GM23338 (cell line): ENCODE data around the gene CFH. TPM values are rescaled to one million over a fixed set of nuclear protein-coding genes. Genes with fewer than 3 reads are reported as not detected.
"Not testable (repeated sequence)": the region's sequence is repeated elsewhere in the genome, so short reads cannot be mapped to it uniquely, and the experiment has no call there.

Source experiments
- ATAC-seq: fragments of 200-7000 bp; cut with Tn5 transposase; 3 replicates; pipeline ENCODE4 v1.9.1; 2020
- DNase-seq: peaks from one replicate; pipeline ENCODE4 v3.0.0-alpha.2; 2015; ENCODE audit warnings: low spot score
- H2AFZ ChIP-seq: fragments of 200-600 bp; sonication (generic); 2 replicates; pipeline ENCODE4 v1.8.0; 2016; ENCODE audit warnings: antibody characterized with exemption, mild to moderate bottlenecking, moderate library complexity
- H3F3A ChIP-seq: fragments of 200-600 bp; sonication (generic); replicated peaks from 2 replicates; pipeline ENCODE4 v1.8.0; 2017; ENCODE audit warnings: antibody characterized with exemption, mixed run types, low read depth
- H3K27ac ChIP-seq: fragments of 200-600 bp; sonication (generic); 2 replicates; pipeline ENCODE4 v1.6.1; 2016; ENCODE audit warnings: low read depth
- H3K27me3 ChIP-seq: fragments of 200-600 bp; sonication (generic); 2 replicates; pipeline ENCODE4 v1.8.0; 2016; ENCODE audit warnings: mild to moderate bottlenecking, mixed run types, moderate library complexity; ENCODE audit not compliant: insufficient read depth
- H3K36me3 ChIP-seq: fragments of 200-600 bp; sonication (generic); 2 replicates; pipeline ENCODE4 v1.8.0; 2016; ENCODE audit warnings: mild to moderate bottlenecking; ENCODE audit not compliant: insufficient read depth
- H3K4me1 ChIP-seq: fragments of 200-600 bp; sonication (generic); 2 replicates; pipeline ENCODE4 v1.8.0; 2016; ENCODE audit warnings: mild to moderate bottlenecking, moderate library complexity; ENCODE audit not compliant: insufficient read depth
- H3K4me2 ChIP-seq: fragments of 200-600 bp; sonication (generic); 2 replicates; pipeline ENCODE4 v1.7.1; 2017; ENCODE audit warnings: mixed run types
- H3K4me3 ChIP-seq: fragments of 200-600 bp; sonication (generic); 2 replicates; pipeline ENCODE4 v1.6.1; 2016; ENCODE audit warnings: mixed run types
- H3K79me2 ChIP-seq: fragments of 200-600 bp; sonication (generic); replicated peaks from 2 replicates; pipeline ENCODE4 v1.8.0; 2017; ENCODE audit warnings: mild to moderate bottlenecking; ENCODE audit not compliant: insufficient read depth
- H3K9me2 ChIP-seq: fragments of 200-600 bp; sonication (generic); 2 replicates; pipeline ENCODE4 v1.8.0; 2017; ENCODE audit not compliant: insufficient read depth
- H4K20me1 ChIP-seq: fragments of 200-600 bp; sonication (generic); replicated peaks from 2 replicates; pipeline ENCODE4 v1.8.0; 2017; ENCODE audit warnings: mild to moderate bottlenecking; ENCODE audit not compliant: insufficient read depth
- H3K27ac Mint-ChIP-seq: 2 replicates; pipeline ENCODE4 v1.8.0; 2020; ENCODE audit warnings: inconsistent platforms, mild to moderate bottlenecking, moderate library complexity, mixed read lengths
- H3K27me3 Mint-ChIP-seq: 3 replicates; pipeline ENCODE4 v1.8.0; 2022; ENCODE audit warnings: low read depth, mild to moderate bottlenecking, moderate library complexity, mixed read lengths, inconsistent platforms; ENCODE audit not compliant: insufficient read depth, poor library complexity
- H3K36me3 Mint-ChIP-seq: 3 replicates; pipeline ENCODE4 v1.8.0; 2021; ENCODE audit warnings: low read depth, mild to moderate bottlenecking, inconsistent platforms, moderate library complexity, mixed read lengths
- H3K4me1 Mint-ChIP-seq: 3 replicates; pipeline ENCODE4 v1.8.0; 2020; ENCODE audit warnings: mild to moderate bottlenecking, inconsistent platforms, mixed read lengths
- H3K4me3 Mint-ChIP-seq: 3 replicates; pipeline ENCODE4 v1.8.0; 2021; ENCODE audit warnings: moderate library complexity, mild to moderate bottlenecking, inconsistent platforms, mixed read lengths
- H3K9me3 Mint-ChIP-seq: 3 replicates; pipeline ENCODE4 v1.8.0; 2020; ENCODE audit warnings: moderate library complexity, mild to moderate bottlenecking, inconsistent platforms, mixed read lengths
- CREB1 ChIP-seq: fragments of 250-450 bp; sonication (Bioruptor Pico); IDR thresholded peaks from 2 replicates; pipeline ENCODE4 v1.5.0; 2020; ENCODE audit warnings: low read depth, mild to moderate bottlenecking, moderate library complexity
- EZH2 ChIP-seq: fragments of 200-600 bp; sonication (generic); IDR thresholded peaks from one replicate; pipeline ENCODE4 v1.8.0; 2017; ENCODE audit warnings: antibody characterized with exemption, mild to moderate bottlenecking, low read depth; ENCODE audit not compliant: unreplicated experiment
- EZH2phosphoT487 ChIP-seq: fragments of 200-600 bp; sonication (generic); IDR thresholded peaks from one replicate; pipeline ENCODE4 v1.8.1; 2018; ENCODE audit warnings: antibody characterized with exemption; ENCODE audit not compliant: unreplicated experiment
- JUNB ChIP-seq: IDR thresholded peaks from one replicate; pipeline ENCODE4 v1.6.1; 2016; ENCODE audit warnings: antibody characterized with exemption; ENCODE audit not compliant: unreplicated experiment
- NANOG ChIP-seq: IDR thresholded peaks from 2 replicates; pipeline ENCODE4 v1.6.1; 2016; ENCODE audit warnings: antibody characterized with exemption, borderline replicate concordance
- POLR2AphosphoS5 ChIP-seq: IDR thresholded peaks from 2 replicates; pipeline ENCODE4 v1.6.1; 2016; ENCODE audit warnings: antibody characterized with exemption, low read depth
- STAT1 ChIP-seq: IDR thresholded peaks from one replicate; pipeline ENCODE4 v1.6.1; 2016; ENCODE audit warnings: antibody characterized with exemption; ENCODE audit not compliant: unreplicated experiment
- ZNF114 ChIP-seq: fragments of 250-450 bp; sonication (Bioruptor Pico); IDR thresholded peaks from 2 replicates; pipeline ENCODE4 v1.5.0; 2020; ENCODE audit warnings: mild to moderate bottlenecking, moderate library complexity
- polyA plus RNA-seq: library from polyadenylated mRNA; unstranded; fragments of >200 nt; fragmentation: Nextera tagmentation; extraction: Ambion mirVana; gene quantifications from 2 replicates; pipeline ENCODE4 v1.2.1, GENCODE V29; 2016
- total RNA-seq: library from RNA; depleted of rRNA; stranded (reverse); fragments of >200 nt; shearing (Covaris generic); gene quantifications from 2 replicates; pipeline ENCODE4 v1.2.3, GENCODE V29; 2014
- TF ChIP-seq, protein P1 (sequence below): IDR thresholded peaks from one replicate; pipeline ENCODE4 v1.6.1; 2018; ENCODE audit warnings: antibody characterized with exemption; ENCODE audit not compliant: unreplicated experiment
- TF ChIP-seq, protein P2 (sequence below), 2 experiments: fragments of 200-600 bp in 1 of 2; sonication (generic) in 1 of 2; conservative IDR thresholded peaks; 2 replicates each; pipeline versions ENCODE4 v1.5.1 to v1.6.1; 2016 to 2017; ENCODE audit warnings: antibody characterized with exemption in 2 of 2, low read depth in 2 of 2, mild to moderate bottlenecking in 2 of 2, moderate library complexity in 1 of 2
- TF ChIP-seq, protein P3 (sequence below): IDR thresholded peaks from 2 replicates; pipeline ENCODE4 v1.6.1; 2016; ENCODE audit warnings: antibody characterized with exemption

The CFH gene
- total and polyA plus RNA-seq, 2 experiments from 2014 or later, result not detected

DNA sequence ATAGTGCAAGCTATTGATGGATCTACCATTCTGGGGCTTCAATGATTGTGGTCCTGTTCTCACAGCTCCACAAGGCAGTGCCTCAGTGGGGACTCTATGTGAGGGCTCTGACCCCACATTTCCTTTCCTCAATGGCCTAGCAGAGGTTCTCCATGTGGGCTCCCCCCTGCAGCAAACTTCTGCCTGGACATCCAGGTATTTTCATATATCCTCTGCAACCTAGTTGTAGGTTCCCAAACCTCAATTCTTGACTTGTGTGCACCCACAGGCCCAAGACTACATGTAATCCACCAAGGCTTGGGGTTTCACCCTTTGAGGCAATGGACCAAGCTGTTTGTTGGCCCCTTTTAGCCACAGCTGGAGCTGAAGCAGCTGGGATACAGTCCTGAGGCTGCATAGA lies 86.9 kb downstream of the CFH start (continued):
- TF ChIP-seq, protein P1, sequence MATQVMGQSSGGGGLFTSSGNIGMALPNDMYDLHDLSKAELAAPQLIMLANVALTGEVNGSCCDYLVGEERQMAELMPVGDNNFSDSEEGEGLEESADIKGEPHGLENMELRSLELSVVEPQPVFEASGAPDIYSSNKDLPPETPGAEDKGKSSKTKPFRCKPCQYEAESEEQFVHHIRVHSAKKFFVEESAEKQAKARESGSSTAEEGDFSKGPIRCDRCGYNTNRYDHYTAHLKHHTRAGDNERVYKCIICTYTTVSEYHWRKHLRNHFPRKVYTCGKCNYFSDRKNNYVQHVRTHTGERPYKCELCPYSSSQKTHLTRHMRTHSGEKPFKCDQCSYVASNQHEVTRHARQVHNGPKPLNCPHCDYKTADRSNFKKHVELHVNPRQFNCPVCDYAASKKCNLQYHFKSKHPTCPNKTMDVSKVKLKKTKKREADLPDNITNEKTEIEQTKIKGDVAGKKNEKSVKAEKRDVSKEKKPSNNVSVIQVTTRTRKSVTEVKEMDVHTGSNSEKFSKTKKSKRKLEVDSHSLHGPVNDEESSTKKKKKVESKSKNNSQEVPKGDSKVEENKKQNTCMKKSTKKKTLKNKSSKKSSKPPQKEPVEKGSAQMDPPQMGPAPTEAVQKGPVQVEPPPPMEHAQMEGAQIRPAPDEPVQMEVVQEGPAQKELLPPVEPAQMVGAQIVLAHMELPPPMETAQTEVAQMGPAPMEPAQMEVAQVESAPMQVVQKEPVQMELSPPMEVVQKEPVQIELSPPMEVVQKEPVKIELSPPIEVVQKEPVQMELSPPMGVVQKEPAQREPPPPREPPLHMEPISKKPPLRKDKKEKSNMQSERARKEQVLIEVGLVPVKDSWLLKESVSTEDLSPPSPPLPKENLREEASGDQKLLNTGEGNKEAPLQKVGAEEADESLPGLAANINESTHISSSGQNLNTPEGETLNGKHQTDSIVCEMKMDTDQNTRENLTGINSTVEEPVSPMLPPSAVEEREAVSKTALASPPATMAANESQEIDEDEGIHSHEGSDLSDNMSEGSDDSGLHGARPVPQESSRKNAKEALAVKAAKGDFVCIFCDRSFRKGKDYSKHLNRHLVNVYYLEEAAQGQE, result no peak
- TF ChIP-seq EZH2, result no peak
- TF ChIP-seq, protein P2, sequence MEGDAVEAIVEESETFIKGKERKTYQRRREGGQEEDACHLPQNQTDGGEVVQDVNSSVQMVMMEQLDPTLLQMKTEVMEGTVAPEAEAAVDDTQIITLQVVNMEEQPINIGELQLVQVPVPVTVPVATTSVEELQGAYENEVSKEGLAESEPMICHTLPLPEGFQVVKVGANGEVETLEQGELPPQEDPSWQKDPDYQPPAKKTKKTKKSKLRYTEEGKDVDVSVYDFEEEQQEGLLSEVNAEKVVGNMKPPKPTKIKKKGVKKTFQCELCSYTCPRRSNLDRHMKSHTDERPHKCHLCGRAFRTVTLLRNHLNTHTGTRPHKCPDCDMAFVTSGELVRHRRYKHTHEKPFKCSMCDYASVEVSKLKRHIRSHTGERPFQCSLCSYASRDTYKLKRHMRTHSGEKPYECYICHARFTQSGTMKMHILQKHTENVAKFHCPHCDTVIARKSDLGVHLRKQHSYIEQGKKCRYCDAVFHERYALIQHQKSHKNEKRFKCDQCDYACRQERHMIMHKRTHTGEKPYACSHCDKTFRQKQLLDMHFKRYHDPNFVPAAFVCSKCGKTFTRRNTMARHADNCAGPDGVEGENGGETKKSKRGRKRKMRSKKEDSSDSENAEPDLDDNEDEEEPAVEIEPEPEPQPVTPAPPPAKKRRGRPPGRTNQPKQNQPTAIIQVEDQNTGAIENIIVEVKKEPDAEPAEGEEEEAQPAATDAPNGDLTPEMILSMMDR (conservative IDR thresholded peaks at IDR 0.05; ENCODE audit: low read depth in 2 of 2), result no peak
- TF ChIP-seq JUNB, result no peak
- no peak for TF ChIP-seq ZNF114 (CRISPR knock-in tag)
- TF ChIP-seq POLR2AphosphoS5, result no peak
- TF ChIP-seq, protein P3, sequence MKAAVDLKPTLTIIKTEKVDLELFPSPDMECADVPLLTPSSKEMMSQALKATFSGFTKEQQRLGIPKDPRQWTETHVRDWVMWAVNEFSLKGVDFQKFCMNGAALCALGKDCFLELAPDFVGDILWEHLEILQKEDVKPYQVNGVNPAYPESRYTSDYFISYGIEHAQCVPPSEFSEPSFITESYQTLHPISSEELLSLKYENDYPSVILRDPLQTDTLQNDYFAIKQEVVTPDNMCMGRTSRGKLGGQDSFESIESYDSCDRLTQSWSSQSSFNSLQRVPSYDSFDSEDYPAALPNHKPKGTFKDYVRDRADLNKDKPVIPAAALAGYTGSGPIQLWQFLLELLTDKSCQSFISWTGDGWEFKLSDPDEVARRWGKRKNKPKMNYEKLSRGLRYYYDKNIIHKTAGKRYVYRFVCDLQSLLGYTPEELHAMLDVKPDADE, result no peak
- TF ChIP-seq STAT1, result no peak
- TF ChIP-seq EZH2phosphoT487, result no peak
- no peak for TF ChIP-seq CREB1 (CRISPR knock-in tag)
- no peak for TF ChIP-seq NANOG

DNA sequence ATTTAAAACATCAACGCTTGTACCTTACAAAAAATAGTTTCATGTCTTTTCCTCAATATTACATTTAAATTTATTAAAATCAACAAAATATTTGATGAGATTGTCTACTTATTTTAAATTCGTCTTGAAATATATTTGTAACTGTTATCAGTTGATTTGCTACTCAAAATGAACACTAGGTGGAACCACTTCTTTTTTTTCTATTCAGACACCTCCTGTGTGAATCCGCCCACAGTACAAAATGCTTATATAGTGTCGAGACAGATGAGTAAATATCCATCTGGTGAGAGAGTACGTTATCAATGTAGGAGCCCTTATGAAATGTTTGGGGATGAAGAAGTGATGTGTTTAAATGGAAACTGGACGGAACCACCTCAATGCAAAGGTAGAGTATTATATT lies 91.4 kb downstream of the CFH start:
- not testable (repeated sequence) for H3K4me1 ChIP-seq, H3K4me2 ChIP-seq, H3K27ac Mint-ChIP-seq, H3K4me1 Mint-ChIP-seq, H3K36me3 ChIP-seq, H3K36me3 Mint-ChIP-seq, H3K27ac ChIP-seq, H3K9me2 ChIP-seq, H2AFZ ChIP-seq, H3K4me3 ChIP-seq, H3K4me3 Mint-ChIP-seq, H3K27me3 Mint-ChIP-seq, H3F3A ChIP-seq, H3K79me2 ChIP-seq, H3K27me3 ChIP-seq, H4K20me1 ChIP-seq
- DNase-seq (peak; percentile 64), ATAC-seq (peak; percentile 40; the same call in 2 of the 3 replicates)
- TF ChIP-seq, protein P2 (conservative IDR thresholded peaks at IDR 0.05; ENCODE audit: low read depth in 2 of 2), result peak; percentile 54 to 70
- H3K9me3 Mint-ChIP-seq, result peaks cover 20% of the 10 kb centered on the region

DNA sequence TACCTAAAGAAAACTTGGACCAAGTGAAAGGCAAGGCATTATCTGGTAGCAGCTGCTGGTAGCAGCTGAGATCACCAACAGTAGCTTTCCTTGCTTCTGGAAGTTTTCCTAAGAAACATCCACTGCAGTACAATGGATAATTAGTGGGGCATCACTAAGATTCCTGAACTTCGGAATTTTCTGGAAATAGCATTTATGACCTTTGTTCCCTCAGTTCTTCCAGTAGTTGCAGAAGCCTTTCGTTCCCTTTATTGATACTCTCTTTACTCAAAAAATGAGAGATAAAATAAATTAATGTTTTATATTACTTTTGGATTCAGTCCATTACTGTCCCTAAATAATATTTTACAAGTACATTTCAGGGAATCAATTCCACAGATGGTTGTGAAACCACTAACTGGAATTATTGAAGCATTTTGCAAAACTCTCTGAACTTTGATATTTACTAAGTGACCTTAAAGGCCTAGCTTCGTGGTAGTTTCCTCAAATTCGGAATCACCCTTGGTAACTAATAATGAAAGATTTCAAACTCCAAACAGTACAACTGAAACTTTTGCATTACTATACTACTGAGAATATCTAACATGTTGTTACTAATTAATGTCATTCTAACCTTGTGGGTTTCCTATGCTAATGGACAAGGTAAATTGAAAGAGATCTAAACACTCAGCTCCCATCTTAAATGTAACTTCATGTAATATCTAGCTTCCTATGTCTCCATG lies 113.3 kb downstream of the CFH start:
- not testable (repeated sequence) for H3K9me3 Mint-ChIP-seq, H3F3A ChIP-seq, H3K27ac ChIP-seq, H4K20me1 ChIP-seq, H3K4me2 ChIP-seq, H2AFZ ChIP-seq, H3K4me3 Mint-ChIP-seq, H3K9me2 ChIP-seq, H3K36me3 ChIP-seq, H3K27me3 ChIP-seq, H3K27ac Mint-ChIP-seq, H3K4me3 ChIP-seq, H3K27me3 Mint-ChIP-seq, H3K36me3 Mint-ChIP-seq, ATAC-seq, DNase-seq, H3K4me1 Mint-ChIP-seq, H3K79me2 ChIP-seq, H3K4me1 ChIP-seq
